GM13977 (cell line): Measurements from ENCODE around the gene PRKCZ.

Source experiments
- DNase-seq: peaks from one replicate; pipeline ENCODE4 v3.0.0; 2012; ENCODE audit warnings: low spot score
- in situ Hi-C: fragments of 300-500 bp; cut with MboI; formaldehyde crosslinking; loops from one replicate; pipeline ENCODE4 v1.12.0; 2022; ENCODE audit warnings: low sequenced_read_pairs, low pct_unique_long_range_greater_than_20kb, mixed read lengths, inconsistent platforms; ENCODE audit not compliant: unreplicated experiment
- TF ChIP-seq, protein P1 (sequence below): IDR thresholded peaks from 2 replicates; pipeline ENCODE4 v1.5.1; 2012; ENCODE audit warnings: mild to moderate bottlenecking, control low read depth; ENCODE audit not compliant: insufficient read depth; ENCODE audit errors: extremely low read depth, missing control alignments

The PRKCZ gene

DNA sequence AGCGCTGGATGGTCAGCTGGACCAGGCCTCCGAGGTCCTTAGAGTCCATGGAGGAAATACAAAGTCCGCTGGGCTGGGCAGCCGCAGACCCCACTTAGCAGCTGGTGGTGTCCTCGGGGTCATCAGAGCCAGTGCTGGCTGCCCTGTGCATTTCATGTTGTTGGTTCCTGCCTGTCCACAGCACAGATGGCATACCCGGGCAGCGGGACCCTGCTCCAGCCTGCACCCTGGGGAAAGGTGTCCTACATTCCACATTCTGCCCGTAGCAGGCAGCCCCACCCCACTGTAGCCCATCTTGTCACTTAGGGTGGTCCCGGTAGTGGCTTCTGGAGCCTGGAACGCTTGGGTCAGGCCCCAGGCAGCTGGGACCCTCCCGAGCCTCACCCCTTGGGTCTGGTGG is 19.8 kb downstream of the PRKCZ start:
- no peak for DNase-seq
- TF ChIP-seq, protein P1, sequence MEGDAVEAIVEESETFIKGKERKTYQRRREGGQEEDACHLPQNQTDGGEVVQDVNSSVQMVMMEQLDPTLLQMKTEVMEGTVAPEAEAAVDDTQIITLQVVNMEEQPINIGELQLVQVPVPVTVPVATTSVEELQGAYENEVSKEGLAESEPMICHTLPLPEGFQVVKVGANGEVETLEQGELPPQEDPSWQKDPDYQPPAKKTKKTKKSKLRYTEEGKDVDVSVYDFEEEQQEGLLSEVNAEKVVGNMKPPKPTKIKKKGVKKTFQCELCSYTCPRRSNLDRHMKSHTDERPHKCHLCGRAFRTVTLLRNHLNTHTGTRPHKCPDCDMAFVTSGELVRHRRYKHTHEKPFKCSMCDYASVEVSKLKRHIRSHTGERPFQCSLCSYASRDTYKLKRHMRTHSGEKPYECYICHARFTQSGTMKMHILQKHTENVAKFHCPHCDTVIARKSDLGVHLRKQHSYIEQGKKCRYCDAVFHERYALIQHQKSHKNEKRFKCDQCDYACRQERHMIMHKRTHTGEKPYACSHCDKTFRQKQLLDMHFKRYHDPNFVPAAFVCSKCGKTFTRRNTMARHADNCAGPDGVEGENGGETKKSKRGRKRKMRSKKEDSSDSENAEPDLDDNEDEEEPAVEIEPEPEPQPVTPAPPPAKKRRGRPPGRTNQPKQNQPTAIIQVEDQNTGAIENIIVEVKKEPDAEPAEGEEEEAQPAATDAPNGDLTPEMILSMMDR = no peak
- in situ Hi-C loops = no loop called here

DNA sequence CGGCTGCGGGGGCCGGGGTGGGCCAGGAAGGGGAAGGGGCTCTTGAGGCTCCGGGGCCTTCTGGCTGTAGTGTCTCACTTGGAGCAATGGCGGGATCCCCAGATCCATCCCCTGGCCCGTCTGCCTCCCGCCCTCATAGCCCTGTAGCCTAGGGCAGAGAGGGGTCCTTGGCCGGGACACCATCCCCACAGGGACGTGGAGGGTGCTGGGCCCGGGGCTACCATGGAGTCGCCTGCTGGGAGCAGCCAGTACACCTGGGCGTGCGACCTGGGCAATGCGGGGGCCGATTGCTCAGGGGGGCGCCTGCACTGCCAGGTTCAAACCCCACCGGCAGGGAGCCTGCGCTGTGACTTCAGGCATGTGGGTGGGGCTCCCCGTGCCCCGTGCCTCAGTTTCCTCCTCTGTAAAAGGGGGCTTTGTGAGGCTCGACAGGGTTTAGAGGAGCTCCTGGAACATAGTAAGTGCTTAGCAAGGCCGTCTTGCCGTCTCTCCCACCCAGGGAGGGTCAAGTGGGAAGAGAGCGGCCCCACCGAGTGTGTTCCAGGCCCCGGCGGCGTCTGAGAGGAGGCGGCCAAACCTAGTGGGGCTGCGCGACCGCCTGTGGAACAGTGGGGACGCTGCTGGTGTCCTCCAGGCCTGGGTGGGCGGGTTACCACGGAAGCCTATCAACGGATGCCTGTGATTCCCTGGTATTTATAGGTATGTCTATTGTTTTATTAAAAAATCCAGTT is 20.8 kb downstream of the PRKCZ start:
- in situ Hi-C loops = no loop called here
- TF ChIP-seq, protein P1 = no peak
- DNase-seq = no peak

DNA sequence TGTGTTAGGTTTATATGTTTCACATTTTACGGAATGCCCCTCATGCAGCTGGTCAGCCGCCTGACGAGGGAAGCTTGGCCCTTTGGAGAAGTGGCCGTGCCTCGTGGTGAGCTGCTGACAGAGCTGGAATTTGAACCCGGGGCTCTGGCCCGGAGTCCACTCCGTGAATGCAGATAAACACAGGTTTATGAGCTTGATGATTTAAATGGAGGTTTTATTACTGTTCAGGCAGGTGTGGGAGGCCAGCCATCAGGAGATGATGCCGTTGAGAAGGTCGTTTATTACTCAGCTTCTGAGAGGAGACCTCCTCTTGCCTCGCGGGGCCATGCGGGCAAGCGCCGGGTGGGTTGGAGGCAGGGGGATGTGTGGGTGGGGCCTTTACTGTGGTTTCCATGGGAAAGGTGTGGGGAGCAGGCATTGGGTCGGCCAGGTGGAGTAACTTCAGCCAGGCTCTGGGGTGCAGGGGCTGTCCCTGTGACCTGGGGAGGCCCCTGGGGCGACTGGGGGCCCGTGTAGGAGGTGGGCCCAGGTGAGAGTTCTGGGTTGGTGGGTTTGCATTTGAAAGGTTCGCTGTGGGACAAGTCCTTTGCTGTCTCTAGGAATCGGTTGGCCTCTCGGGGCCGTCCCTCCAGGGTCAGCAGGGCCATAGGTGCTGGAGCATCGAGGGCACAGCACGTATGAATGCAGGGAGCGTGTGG is 22.0 kb downstream of the PRKCZ start:
- TF ChIP-seq, protein P1 = no peak
- DNase-seq = no peak
- in situ Hi-C loops = no loop called here

GRCh38 chr1:2072891-2073290 is 22.7 kb downstream of the PRKCZ start:
- no peak for DNase-seq
- in situ Hi-C loops = no loop called here
- TF ChIP-seq, protein P1 = no peak

- in situ Hi-C loops = no loop called here
- DNase-seq = no peak
- TF ChIP-seq, protein P1 = no peak
These were observed 23.4 kb downstream of the PRKCZ start for GRCh38 chr1:2073382-2074230.

- no peak for DNase-seq
- in situ Hi-C loops = no loop called here
- TF ChIP-seq, protein P1 = no peak
These were observed 24.2 kb downstream of the PRKCZ start for GRCh38 chr1:2074396-2074795.
